A673 (cell line): ENCODE data around the gene HMCN1. TPM values are rescaled to one million over a fixed set of nuclear protein-coding genes. Genes with fewer than 3 reads are reported as not detected.
A peak's percentile ranks its signal among the peaks of the same experiment; 100 is the strongest.

Experiments used
- BruUV-seq: library from RNA; stranded (reverse); fragments of 400-500 nt; replicated peaks from 2 replicates; lab custom pipeline; 2021; lab: Mats Ljungman, UMichigan
- CTCF ChIA-PET: fragments of 300-600 bp; sonication (Branson Sonifier 250); formaldehyde crosslinking; loops from one replicate; lab custom pipeline; 2022; ENCODE audit warnings: antibody characterized with exemption; lab: Charles Lee
- POLR2A ChIA-PET: fragments of 300-600 bp; sonication (Branson Sonifier 250); formaldehyde crosslinking; loops from one replicate; lab custom pipeline; 2022; ENCODE audit warnings: antibody characterized with exemption; ENCODE audit not compliant: low non-redundant PET; lab: Charles Lee
- DNase-seq: peaks from one replicate; pipeline ENCODE4 v3.0.0-alpha.2; 2015; ENCODE audit warnings: low spot score
- H3K27ac ChIP-seq: fragments of 200-600 bp; sonication (generic); 2 replicates; pipeline ENCODE4 v1.5.1; 2016; ENCODE audit warnings: mixed run types, low read depth, mild to moderate bottlenecking, mixed read lengths, antibody characterized with exemption, low read length; ENCODE audit not compliant: poor library complexity, severe bottlenecking
- H3K27me3 ChIP-seq: fragments of 200-600 bp; sonication (generic); replicated peaks from 2 replicates; pipeline ENCODE4 v1.6.1; 2017; ENCODE audit warnings: mixed run types, low read depth, mild to moderate bottlenecking, mixed read lengths, antibody characterized with exemption, low read length; ENCODE audit not compliant: insufficient read depth, poor library complexity
- H3K36me3 ChIP-seq: fragments of 200-600 bp; sonication (generic); 2 replicates; pipeline ENCODE4 v1.6.1; 2016; ENCODE audit warnings: mixed run types, mild to moderate bottlenecking, mixed read lengths, antibody characterized with exemption, low read length; ENCODE audit not compliant: insufficient read depth, poor library complexity, severe bottlenecking
- H3K4me1 ChIP-seq: fragments of 200-600 bp; sonication (generic); 2 replicates; pipeline ENCODE4 v1.6.1; 2017; ENCODE audit warnings: mixed run types, mild to moderate bottlenecking, mixed read lengths, antibody characterized with exemption, low read length; ENCODE audit not compliant: insufficient read depth, poor library complexity, severe bottlenecking
- H3K4me3 ChIP-seq: fragments of 200-600 bp; sonication (generic); 2 replicates; pipeline ENCODE4 v1.5.1; 2016; ENCODE audit warnings: low read depth, mixed run types, mild to moderate bottlenecking, mixed read lengths, low read length; ENCODE audit not compliant: poor library complexity, severe bottlenecking
- H3K9me3 ChIP-seq: fragments of 200-600 bp; sonication (generic); 2 replicates; pipeline ENCODE4 v1.6.1; 2016; ENCODE audit warnings: mixed run types, low read depth, mild to moderate bottlenecking, mixed read lengths, antibody characterized with exemption, low read length; ENCODE audit not compliant: poor library complexity, severe bottlenecking
- CTCF ChIP-seq: fragments of 300-800, 200-600 bp; sonication (generic); conservative IDR thresholded peaks from 2 replicates; pipeline ENCODE4 v1.5.1; 2017; ENCODE audit warnings: low read depth, mild to moderate bottlenecking, antibody characterized with exemption, low read length, moderate library complexity, mixed read lengths
- EZH2 ChIP-seq: fragments of 200-600 bp; sonication (generic); IDR thresholded peaks from 2 replicates; pipeline ENCODE4 v1.6.1; 2017; ENCODE audit warnings: borderline replicate concordance, low read depth, mild to moderate bottlenecking, mixed read lengths, antibody characterized with exemption, low read length; ENCODE audit not compliant: poor library complexity, severe bottlenecking
- intact Hi-C: fragments of 100-400 bp; cut with micrococcal nuclease; formaldehyde crosslinking; loops from one replicate; pipeline ENCODE4 v1.10.0; 2022; ENCODE audit not compliant: unreplicated experiment
- total RNA-seq: library from RNA; stranded (reverse); gene quantifications from 2 replicates; pipeline ENCODE4 v1.2.3, GENCODE V29; 2021

HMCN1 gene
- total RNA-seq, 1 experiment from 2014 or later = 134 TPM

GRCh38 chr1:185850366-185850765, 116.2 kb downstream of the HMCN1 start:
- peaks cover 58% of the 10 kb centered on the region for H3K4me1 ChIP-seq
- CTCF ChIA-PET = no interaction called here
- no TSS peak for BruUV-seq
- no peaks in the 10 kb centered on the region for H3K27me3 ChIP-seq
- no peak for DNase-seq
- intact Hi-C loops = loop anchor here (10.0 kb wide), 1 partner anchor 64 kb away; no protein-coding TSS in a partner anchor
- H3K27ac ChIP-seq = peak overlapping the region; percentile 36
- H3K9me3 ChIP-seq = no peaks in the 10 kb centered on the region
- no peak overlapping the region for H3K4me3 ChIP-seq
- TF ChIP-seq EZH2 = no peak
- TF ChIP-seq CTCF = no peak
- POLR2A ChIA-PET = no interaction called here
- peaks cover 33% of the 10 kb centered on the region for H3K36me3 ChIP-seq

- DNase-seq = no peak
- Histone ChIP-seq H3K4me1 (peaks cover 77% of the 10 kb centered on the region), H3K27ac (no peak overlapping the region), H3K4me3 (no peak overlapping the region), H3K36me3 (peaks cover 3% of the 10 kb centered on the region), H3K9me3 (no peaks in the 10 kb centered on the region), H3K27me3 (no peaks in the 10 kb centered on the region)
- POLR2A ChIA-PET = no interaction called here
- intact Hi-C loops = loop anchor here (10.0 kb wide), 1 partner anchor 61 kb away; no protein-coding TSS in a partner anchor
- CTCF ChIA-PET = no interaction called here
- no peak for TF ChIP-seq CTCF
- no peak for TF ChIP-seq EZH2
- BruUV-seq = no TSS peak
Measured at GRCh38 chr1:185853739-185854138, 119.5 kb downstream of the HMCN1 start.

GRCh38 chr1:185856482-185856881, 122.3 kb downstream of the HMCN1 start:
- intact Hi-C loops = loop anchor here (10.0 kb wide), 1 partner anchor 58 kb away; no protein-coding TSS in a partner anchor
- ChIA-PET CTCF (no interaction called here), POLR2A (no interaction called here)
- Histone ChIP-seq H3K9me3 (no peaks in the 10 kb centered on the region), H3K27ac (peak overlapping the region; percentile 27), H3K36me3 (no peaks in the 10 kb centered on the region), H3K27me3 (no peaks in the 10 kb centered on the region), H3K4me3 (peak overlapping the region; percentile 8), H3K4me1 (peaks cover 79% of the 10 kb centered on the region)
- TF ChIP-seq CTCF = no peak
- TF ChIP-seq EZH2 = no peak
- no peak for DNase-seq
- BruUV-seq = no TSS peak
